Stimulated activated CD4-positive, alpha-beta T cell treated with anti-CD3 and anti-CD28 coated beads, Interleukin-1b, Interleukin-23, amount 100 ng/mL, for 4 hours (primary cell): Measurements from ENCODE around the gene TENM4.
"Not testable (repeated sequence)": the region's sequence is repeated elsewhere in the genome, so short reads cannot be mapped to it uniquely, and the experiment has no call there.

Experiments
- DNase-seq, 2 donors: peaks; one replicate each; pipeline ENCODE4 v3.0.0-alpha.2; 2020; ENCODE audit warnings: low read depth in 2 of 2

TENM4 gene

DNA sequence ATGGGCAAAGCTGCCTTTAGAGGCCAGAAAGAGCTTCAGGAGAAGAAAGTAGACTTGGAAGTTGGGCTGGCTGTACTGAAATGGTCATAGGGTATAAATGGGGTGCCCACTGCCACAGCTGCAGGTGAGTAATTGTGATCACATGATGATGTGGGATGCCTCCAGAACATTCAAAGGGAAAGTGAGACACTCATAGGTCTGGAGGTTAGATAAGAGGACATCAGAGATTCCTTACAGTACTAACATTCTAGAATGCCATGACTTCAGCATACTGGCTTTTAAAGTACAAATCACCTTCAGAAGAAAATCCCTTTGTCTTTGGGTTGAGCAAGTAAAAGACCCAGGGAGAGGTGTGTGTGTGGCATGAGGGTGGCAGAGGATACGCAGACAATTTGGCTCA is 419.2 kb downstream of the TENM4 start:
- DNase-seq, result no peak

DNA sequence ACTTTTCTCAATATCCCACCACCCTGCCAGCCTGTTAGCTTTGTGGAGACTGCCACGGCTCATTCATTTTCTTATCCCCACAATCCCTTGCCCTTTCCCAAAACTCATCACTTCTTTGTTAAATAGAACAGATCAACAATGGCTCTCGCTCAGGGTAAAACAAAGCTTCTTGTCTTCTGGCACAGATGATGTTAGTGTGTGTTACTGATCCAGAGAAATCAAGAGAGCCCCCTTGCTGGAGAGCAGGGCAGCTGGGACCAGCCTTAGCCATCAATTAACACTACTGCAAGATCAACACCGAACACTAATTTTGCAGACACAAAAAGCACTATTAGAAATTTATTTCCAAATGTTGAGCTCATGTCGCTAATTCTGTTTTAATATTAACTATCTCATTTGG is 420.9 kb downstream of the TENM4 start:
- no peak for DNase-seq

- no peak for DNase-seq
Observed at GRCh38 chr11:79019277-79019676, 421.6 kb downstream of the TENM4 start.

- DNase-seq, result no peak
Observed at GRCh38 chr11:79018371-79018849, 422.4 kb downstream of the TENM4 start.

GRCh38 chr11:79017811-79018210 is 423.0 kb downstream of the TENM4 start:
- DNase-seq, result no peak

- DNase-seq, result no peak
Observed at GRCh38 chr11:79013509-79013908, 427.3 kb downstream of the TENM4 start.

DNA sequence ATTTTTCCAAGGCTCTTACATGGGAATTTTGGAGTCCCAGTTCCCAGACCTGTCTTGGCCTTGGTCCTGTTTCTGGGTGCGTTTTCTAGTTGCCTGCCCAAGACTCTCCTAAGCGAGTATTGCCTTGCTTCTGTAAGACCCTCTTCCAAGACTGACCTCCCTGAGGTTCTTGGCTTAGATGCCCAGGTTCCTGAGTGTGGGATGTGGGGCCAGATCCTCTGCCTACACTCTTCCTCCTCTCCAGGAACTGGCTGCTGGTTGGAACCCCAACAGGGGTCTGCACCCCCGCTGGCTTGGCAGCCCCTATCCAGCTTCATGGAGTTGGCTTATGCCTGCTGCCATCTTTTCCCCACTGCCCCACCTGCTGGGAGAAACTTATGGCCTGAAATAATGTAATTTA is 429.5 kb downstream of the TENM4 start:
- no peak for DNase-seq

DNA sequence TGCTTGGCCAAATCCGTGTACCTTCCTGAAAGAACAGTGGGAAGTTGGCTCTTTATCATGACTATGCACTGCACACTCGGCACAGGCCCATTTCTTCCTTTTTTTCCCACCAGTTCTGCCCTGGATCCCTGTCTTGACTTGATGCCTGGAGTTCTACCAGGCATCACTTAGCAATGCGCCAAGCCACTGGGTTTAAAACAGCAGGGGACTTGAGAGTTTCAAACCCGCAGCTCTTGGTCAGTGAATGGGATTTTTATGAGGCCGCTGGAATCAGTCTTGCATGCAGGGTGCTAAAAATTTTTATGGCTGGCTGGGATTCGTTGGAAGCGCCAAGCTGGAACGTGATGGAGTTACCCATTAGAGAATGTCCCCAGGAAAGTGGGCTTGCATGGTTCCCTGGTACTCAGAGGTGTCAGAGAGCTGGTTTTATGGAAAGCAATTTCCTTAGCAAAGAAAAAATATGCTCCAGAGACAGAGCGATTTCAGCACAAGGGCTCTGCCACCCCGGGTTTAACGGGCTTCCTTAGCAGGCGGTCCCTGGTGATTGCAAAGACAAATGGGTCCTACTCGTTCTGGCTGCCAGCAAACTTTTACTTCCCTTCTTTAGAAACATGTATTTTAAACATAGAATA is 432.9 kb downstream of the TENM4 start:
- no peak for DNase-seq

DNA sequence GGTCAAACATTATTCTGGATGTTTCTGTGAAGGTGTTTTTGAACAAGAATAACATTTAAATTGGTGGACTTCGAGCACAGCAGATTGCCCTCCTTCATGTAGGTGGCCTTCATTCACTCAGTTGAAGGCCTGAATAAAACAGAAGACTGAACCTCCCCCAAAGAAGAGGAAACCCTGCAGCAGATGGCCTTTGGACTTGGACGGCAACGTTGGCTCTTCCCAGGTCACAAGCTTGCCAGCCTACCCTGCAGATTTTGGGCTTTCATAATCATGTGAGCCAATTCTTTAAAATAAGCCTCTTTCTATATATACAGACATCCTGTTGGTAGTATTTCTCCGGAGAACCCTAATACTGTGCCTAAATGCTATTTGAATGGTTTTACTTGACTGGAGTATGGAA is 434.0 kb downstream of the TENM4 start:
- DNase-seq, result no peak

DNA sequence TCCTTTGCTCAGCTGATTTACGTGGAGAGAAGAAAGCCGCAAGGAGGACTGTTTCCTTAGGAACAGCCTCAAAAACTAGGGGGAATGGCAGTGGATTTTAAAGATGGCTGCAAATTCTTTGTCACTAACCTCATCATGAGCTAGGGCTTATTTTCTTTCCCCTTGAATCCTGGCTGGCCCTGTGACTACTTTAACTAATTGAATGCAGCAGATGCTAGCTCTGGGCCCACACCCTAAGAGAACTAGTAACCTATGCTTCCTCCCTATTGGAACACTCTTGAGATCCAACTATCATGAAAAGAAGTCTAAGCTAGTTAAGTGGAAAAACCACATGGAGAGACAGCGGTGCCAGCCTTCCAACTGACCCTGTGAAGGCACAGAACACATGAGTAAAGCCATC is 444.8 kb downstream of the TENM4 start:
- no peak for DNase-seq

- DNase-seq, result no peak
Observed at GRCh38 chr11:78995171-78995570, 445.7 kb downstream of the TENM4 start.

DNA sequence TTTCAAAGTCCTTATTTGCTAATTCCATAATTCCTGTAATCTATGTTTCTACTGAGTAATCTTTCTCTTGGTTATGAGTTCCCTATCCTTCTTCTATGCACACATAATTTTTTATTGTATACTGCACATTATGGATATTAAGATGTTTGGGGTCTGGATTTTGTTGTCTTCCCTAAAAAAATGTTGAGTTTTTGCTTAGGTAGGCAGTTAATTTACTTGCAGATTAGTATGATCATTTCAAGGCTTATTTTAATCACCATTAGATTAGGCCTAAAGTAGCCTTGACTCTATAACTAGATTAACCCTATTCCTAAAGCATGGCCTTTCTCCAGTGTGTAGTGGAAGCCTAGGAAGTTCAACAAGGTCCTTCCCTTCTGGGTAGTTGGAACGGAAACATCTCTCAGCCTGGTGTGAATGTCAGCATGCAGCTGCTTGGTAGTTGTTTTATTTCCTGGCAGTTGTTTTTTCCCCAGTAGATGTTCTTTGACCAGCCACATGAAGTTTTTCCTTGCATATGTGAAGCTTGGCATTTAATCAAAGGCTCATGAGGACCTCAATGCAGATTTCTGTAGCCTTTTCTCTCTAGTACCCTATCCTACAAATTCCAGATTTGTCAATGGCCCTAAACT is 446.9 kb downstream of the TENM4 start:
- no peak for DNase-seq

GRCh38 chr11:78991681-78992080 is 449.1 kb downstream of the TENM4 start:
- DNase-seq, result no peak

GRCh38 chr11:78990261-78990660 is 450.6 kb downstream of the TENM4 start:
- DNase-seq, result no peak

GRCh38 chr11:78987748-78988147 is 453.1 kb downstream of the TENM4 start:
- no peak for DNase-seq

DNA sequence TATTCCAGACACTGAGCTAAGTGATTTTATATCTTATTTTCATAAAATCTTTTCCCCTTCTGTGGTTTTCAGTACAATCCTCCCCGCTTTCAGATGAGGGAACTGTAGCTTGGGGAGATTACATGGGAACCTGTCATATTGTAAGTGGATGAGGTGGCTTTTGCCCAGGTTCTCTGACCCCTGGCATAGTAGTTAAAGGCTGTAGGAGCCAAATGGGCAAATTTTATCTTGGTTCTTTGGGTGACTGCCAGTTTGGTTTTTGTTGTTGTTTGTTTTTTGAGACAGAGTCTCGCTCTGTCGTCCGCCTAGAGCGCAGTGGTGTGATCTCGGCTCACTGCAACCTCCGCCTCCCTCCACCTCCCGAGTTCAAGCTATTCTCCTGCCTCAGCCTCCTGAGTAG is 454.5 kb downstream of the TENM4 start:
- DNase-seq, result no peak

DNA sequence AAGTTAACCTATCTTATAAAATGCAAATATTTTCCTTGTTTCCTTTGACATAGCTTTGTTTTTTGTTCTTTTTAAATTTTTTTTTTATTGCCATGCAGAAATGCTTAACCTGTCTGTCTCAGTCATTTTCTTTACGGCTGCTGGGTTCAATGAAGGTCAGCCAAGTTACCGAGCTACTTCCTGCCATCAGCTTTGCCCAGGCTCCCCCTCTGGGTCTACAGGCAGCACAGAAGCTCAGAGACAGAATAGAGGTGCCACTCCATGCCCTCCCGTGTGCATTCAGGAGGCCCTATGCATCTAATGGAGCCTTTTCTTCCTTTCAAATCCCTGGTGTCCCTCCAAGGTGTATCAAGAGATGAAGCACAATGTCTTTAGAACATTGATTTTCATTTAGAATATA is 455.2 kb downstream of the TENM4 start:
- no peak for DNase-seq

DNA sequence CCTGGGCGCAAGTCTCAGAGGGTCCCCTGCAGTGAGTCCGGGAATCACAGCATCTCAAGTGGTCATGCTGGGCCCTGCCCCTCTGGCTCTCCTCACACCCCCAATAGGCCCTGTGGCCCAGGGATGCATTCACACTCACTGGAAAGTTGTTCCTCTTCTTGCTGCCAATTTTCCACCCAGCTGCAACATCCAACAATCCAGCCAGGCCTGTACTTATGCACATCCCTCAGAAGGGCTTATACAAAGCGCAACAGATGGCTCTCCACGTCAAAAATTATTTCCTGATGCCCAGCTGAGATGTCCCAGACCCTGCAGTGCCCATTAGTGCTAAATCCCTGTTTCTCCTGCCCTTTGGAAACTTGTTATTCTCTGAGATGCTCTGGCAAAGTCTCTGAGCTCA is 458.4 kb downstream of the TENM4 start:
- no peak for DNase-seq

- no peak for DNase-seq
Observed at GRCh38 chr11:78981153-78981552, 459.7 kb downstream of the TENM4 start.

DNA sequence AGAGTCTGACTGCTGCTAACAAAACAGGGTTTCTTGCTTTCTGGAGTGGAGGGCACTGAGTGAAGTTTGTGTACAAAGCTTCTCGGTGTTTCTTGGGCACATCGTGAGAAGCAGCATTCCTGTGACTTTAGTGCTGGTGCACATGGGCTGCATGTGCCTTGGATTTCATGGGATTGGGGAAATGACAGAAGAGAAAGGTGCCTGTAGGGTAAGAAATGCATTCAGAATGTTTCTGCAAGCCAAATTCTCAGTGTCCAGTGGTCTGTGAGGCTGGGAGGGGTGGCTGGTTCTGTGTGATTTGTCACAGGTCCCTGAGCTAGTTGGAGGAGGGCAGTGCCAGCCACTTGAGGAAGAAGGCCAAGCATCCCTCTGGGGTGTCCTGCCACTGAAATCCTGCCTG is 462.0 kb downstream of the TENM4 start:
- no peak for DNase-seq

- not testable (repeated sequence) for DNase-seq
Observed at GRCh38 chr11:78977848-78978247, 463.0 kb downstream of the TENM4 start.

GRCh38 chr11:78977009-78977408 is 463.8 kb downstream of the TENM4 start:
- no peak for DNase-seq

DNA sequence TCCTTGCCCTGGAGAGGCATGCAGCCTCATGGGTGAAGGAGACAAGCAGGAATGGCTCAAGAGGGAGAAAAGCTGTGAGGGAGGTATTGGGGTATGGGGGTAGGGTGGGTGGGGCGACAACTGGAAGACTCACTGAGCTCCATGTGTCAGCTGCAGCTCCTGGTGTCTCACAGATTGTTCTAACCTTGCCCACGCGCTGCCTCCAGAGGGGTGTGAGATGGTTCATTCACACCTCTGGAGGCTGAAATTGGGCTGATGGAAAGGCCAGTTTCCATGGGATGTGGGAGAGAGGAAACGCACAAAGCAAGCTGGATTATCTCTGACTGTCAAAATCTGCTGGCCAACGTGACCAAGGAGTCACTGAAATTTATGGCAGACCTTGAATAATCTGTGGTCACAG is 465.7 kb downstream of the TENM4 start:
- no peak for DNase-seq

DNA sequence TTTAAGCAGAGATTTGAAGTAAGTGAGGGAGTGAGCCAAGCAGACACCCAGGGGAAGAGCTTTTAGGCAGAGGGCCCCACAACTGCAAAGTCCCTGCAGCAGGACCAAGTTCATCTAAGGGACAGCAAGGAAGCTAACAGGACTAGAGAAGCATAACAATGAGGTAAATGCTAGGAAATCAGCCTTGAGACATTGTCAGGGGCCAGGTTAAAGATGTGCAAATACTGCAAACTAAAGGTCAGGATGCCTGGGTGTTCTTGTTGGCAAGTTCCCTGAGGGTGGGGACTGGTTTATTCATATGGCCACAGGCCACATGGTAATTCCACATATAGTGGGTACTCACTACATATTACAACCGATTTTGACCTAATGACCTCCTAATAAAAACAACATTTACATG is 467.0 kb downstream of the TENM4 start:
- no peak for DNase-seq
